IMR-90 (cell line): ENCODE data around the gene AKAP1. TPM values are rescaled to one million over a fixed set of nuclear protein-coding genes. Genes with fewer than 3 reads are reported as not detected.

Experiments used
- ATAC-seq: fragments of 200-7000 bp; cut with Tn5 transposase; 2 replicates; pipeline ENCODE4 v1.9.1; 2020; ENCODE audit warnings: low read depth, mild to moderate bottlenecking, moderate library complexity
- BruUV-seq: library from RNA; stranded (reverse); fragments of 400-500 nt; replicated peaks from 2 replicates; lab custom pipeline; 2021; lab: Mats Ljungman, UMichigan
- CTCF ChIA-PET: fragments of 300-600 bp; formaldehyde crosslinking; extraction: SDS; loops from one replicate; lab custom pipeline; 2021; ENCODE audit warnings: antibody characterized with exemption; lab: Yijun Ruan, JAX
- POLR2A ChIA-PET: fragments of 300-600 bp; sonication (Branson Sonifier 250); formaldehyde crosslinking; loops from one replicate; lab custom pipeline; 2022; ENCODE audit warnings: antibody characterized with exemption; ENCODE audit not compliant: unreplicated experiment; lab: Charles Lee
- DNase-seq: peaks from one replicate; pipeline ENCODE4 v3.0.0; 2013
- H2AFZ ChIP-seq: replicated peaks from 2 replicates; pipeline ENCODE3; 2013; ENCODE audit warnings: low read length, mild to moderate bottlenecking; ENCODE audit not compliant: poor library complexity
- H2AK5ac ChIP-seq: 2 replicates; pipeline ENCODE4 v1.6.1; 2013; ENCODE audit warnings: low read depth, low read length, inconsistent platforms
- H2AK9ac ChIP-seq: replicated peaks from 2 replicates; pipeline ENCODE3; 2013; ENCODE audit warnings: mild to moderate bottlenecking, low read depth, low read length, moderate library complexity; ENCODE audit not compliant: poor library complexity
- H2BK120ac ChIP-seq: 2 replicates; pipeline ENCODE4 v1.6.1; 2013; ENCODE audit warnings: low read depth, low read length, inconsistent platforms
- H2BK15ac ChIP-seq: 3 replicates; pipeline ENCODE4 v1.6.1; 2013; ENCODE audit warnings: low read depth, low read length, inconsistent platforms
- H2BK20ac ChIP-seq: 2 replicates; pipeline ENCODE4 v1.6.1; 2013; ENCODE audit warnings: low read depth, mild to moderate bottlenecking, inconsistent platforms, low read length, moderate library complexity
- H2BK5ac ChIP-seq: 2 replicates; pipeline ENCODE4 v1.6.1; 2013; ENCODE audit warnings: mild to moderate bottlenecking, low read depth, low read length, inconsistent platforms; ENCODE audit not compliant: poor library complexity, severe bottlenecking
- H3K14ac ChIP-seq: replicated peaks from 2 replicates; pipeline ENCODE4 v1.6.1; 2013; ENCODE audit warnings: low read depth, low read length, inconsistent platforms
- H3K18ac ChIP-seq: 2 replicates; pipeline ENCODE4 v1.6.1; 2013; ENCODE audit warnings: low read depth, low read length, control low read depth
- H3K23ac ChIP-seq: 2 replicates; pipeline ENCODE4 v1.6.1; 2013; ENCODE audit warnings: low read depth, low read length, inconsistent platforms
- H3K27ac ChIP-seq: 2 replicates; pipeline ENCODE4 v1.5.1; 2013; ENCODE audit warnings: mild to moderate bottlenecking, control low read depth, low read length; ENCODE audit not compliant: insufficient read depth
- H3K27me3 ChIP-seq: 2 replicates; pipeline ENCODE4 v1.6.1; 2013; ENCODE audit warnings: low read length; ENCODE audit not compliant: control insufficient read depth, insufficient read depth
- H3K36me3 ChIP-seq: 2 replicates; pipeline ENCODE4 v1.6.1; 2013; ENCODE audit warnings: low read length, mixed read lengths; ENCODE audit not compliant: control insufficient read depth, insufficient read depth
- H3K4ac ChIP-seq: 2 replicates; pipeline ENCODE4 v1.6.1; 2013; ENCODE audit warnings: low read depth, low read length, inconsistent platforms
- H3K4me1 ChIP-seq: 2 replicates; pipeline ENCODE4 v1.6.1; 2013; ENCODE audit warnings: low read length, mixed read lengths; ENCODE audit not compliant: control insufficient read depth, insufficient read depth
- H3K4me2 ChIP-seq: 2 replicates; pipeline ENCODE4 v1.6.1; 2013; ENCODE audit warnings: low read depth, mild to moderate bottlenecking, control low read depth, low read length, moderate library complexity
- H3K4me3 ChIP-seq: 2 replicates; pipeline ENCODE4 v1.5.1; 2013; ENCODE audit warnings: low read depth, mild to moderate bottlenecking, control low read depth, low read length, moderate library complexity; ENCODE audit not compliant: insufficient read depth
- H3K56ac ChIP-seq: 2 replicates; pipeline ENCODE4 v1.6.1; 2013; ENCODE audit warnings: low read length, inconsistent platforms; ENCODE audit not compliant: insufficient read depth; ENCODE audit errors: extremely low read depth
- H3K79me1 ChIP-seq, 2 experiments: 2 replicates each; pipeline ENCODE4 v1.6.1; 2013; ENCODE audit warnings: low read length in 2 of 2, inconsistent platforms in 1 of 2, low read depth in 1 of 2
- H3K9ac ChIP-seq: 2 replicates; pipeline ENCODE4 v1.6.1; 2013; ENCODE audit warnings: low read depth, low read length, control low read depth
- H3K9me1 ChIP-seq: 2 replicates; pipeline ENCODE4 v1.6.1; 2013; ENCODE audit warnings: low read length, inconsistent platforms; ENCODE audit not compliant: insufficient read depth
- H3K9me3 ChIP-seq: 2 replicates; pipeline ENCODE4 v1.6.1; 2013; ENCODE audit warnings: low read length; ENCODE audit not compliant: control insufficient read depth, insufficient read depth
- H4K20me1 ChIP-seq: 2 replicates; pipeline ENCODE4 v1.6.1; 2013; ENCODE audit warnings: low read length, inconsistent platforms; ENCODE audit not compliant: insufficient read depth
- H4K5ac ChIP-seq: 2 replicates; pipeline ENCODE4 v1.6.1; 2013; ENCODE audit warnings: mild to moderate bottlenecking, low read depth, low read length, control low read depth
- H4K8ac ChIP-seq, 2 experiments: 2 replicates each; pipeline ENCODE4 v1.6.1; 2013; ENCODE audit warnings: low read depth in 2 of 2, low read length in 2 of 2, control low read depth in 1 of 2, inconsistent platforms in 1 of 2
- H4K91ac ChIP-seq: 2 replicates; pipeline ENCODE4 v1.6.1; 2013; ENCODE audit warnings: low read depth, low read length, inconsistent platforms; ENCODE audit not compliant: insufficient read depth
- BHLHE40 ChIP-seq: fragments of 150-350 bp; IDR thresholded peaks from 2 replicates; pipeline ENCODE4 v1.6.1; 2016; ENCODE audit warnings: mild to moderate bottlenecking, low read depth, low read length
- CEBPB ChIP-seq: IDR thresholded peaks from 2 replicates; pipeline ENCODE4 v1.6.1; 2012; ENCODE audit warnings: low read depth, low read length, improper control_type of control experiment
- CHD1 ChIP-seq: IDR thresholded peaks from 2 replicates; pipeline ENCODE4 v1.6.1; 2012; ENCODE audit warnings: low read depth, low read length, improper control_type of control experiment
- FOS ChIP-seq: fragments of 150-350 bp; IDR thresholded peaks from 2 replicates; pipeline ENCODE4 v1.6.1; 2016; ENCODE audit warnings: low read depth, low read length
- MAFK ChIP-seq: IDR thresholded peaks from 2 replicates; pipeline ENCODE4 v1.6.1; 2012; ENCODE audit warnings: low read depth, low read length, improper control_type of control experiment
- MAZ ChIP-seq: IDR thresholded peaks from 2 replicates; pipeline ENCODE4 v1.6.1; 2012; ENCODE audit warnings: low read depth, mild to moderate bottlenecking, low read length, improper control_type of control experiment, moderate library complexity, borderline replicate concordance
- MXI1 ChIP-seq: IDR thresholded peaks from 2 replicates; pipeline ENCODE4 v1.6.1; 2012; ENCODE audit warnings: low read depth, mild to moderate bottlenecking, low read length, moderate library complexity, borderline replicate concordance
- NFE2L2 ChIP-seq: fragments of 150-350 bp; IDR thresholded peaks from 2 replicates; pipeline ENCODE4 v1.6.1; 2016; ENCODE audit warnings: low read depth, mild to moderate bottlenecking, low read length
- POLR2A ChIP-seq: IDR thresholded peaks from 2 replicates; pipeline ENCODE4 v1.6.1; 2012; ENCODE audit warnings: mild to moderate bottlenecking, low read depth, low read length
- RAD21 ChIP-seq: IDR thresholded peaks from 2 replicates; pipeline ENCODE4 v1.6.1; 2012; ENCODE audit warnings: low read length, improper control_type of control experiment
- RCOR1 ChIP-seq: IDR thresholded peaks from 2 replicates; pipeline ENCODE4 v1.6.1; 2012; ENCODE audit warnings: mild to moderate bottlenecking, low read length, improper control_type of control experiment; ENCODE audit not compliant: insufficient replicate concordance
- RFX5 ChIP-seq: IDR thresholded peaks from 2 replicates; pipeline ENCODE4 v1.8.0; 2012; ENCODE audit warnings: low read depth, mild to moderate bottlenecking, low read length, moderate library complexity
- SMC3 ChIP-seq: fragments of 150-350 bp; IDR thresholded peaks from 2 replicates; pipeline ENCODE4 v1.6.1; 2016; ENCODE audit warnings: low read depth, mild to moderate bottlenecking, antibody characterized with exemption, low read length, moderate library complexity
- WGBS, 2 experiments: methylation state at CpG; one replicate each; pipeline versions ENCODE4 v1.1.5 to v1.1.7; 2013; ENCODE audit warnings: missing lambda C conversion rate in 2 of 2; ENCODE audit not compliant: insufficient read length in 1 of 2; ENCODE audit errors: extremely low coverage in 2 of 2; 5-methylcytosine and 5-hydroxymethylcytosine counted together
- dilution Hi-C: fragments of 300-500 bp; cut with HindIII; formaldehyde crosslinking; loops from one replicate; pipeline ENCODE4 v1.14.3; 2018; ENCODE audit warnings: low sequenced_read_pairs; ENCODE audit not compliant: unreplicated experiment
- in situ Hi-C: fragments of 300-500 bp; cut with MboI; formaldehyde crosslinking; loops from 3 replicates; pipeline ENCODE4 v1.14.3; 2019; ENCODE audit warnings: low sequenced_read_pairs, inconsistent platforms, mixed read lengths
- intact Hi-C: fragments of 100-400 bp; cut with micrococcal nuclease; formaldehyde crosslinking; loops from 2 replicates; pipeline ENCODE4 v1.10.0; 2022
- polyA plus RNA-seq, 3 experiments: library from polyadenylated mRNA; depleted of rRNA; stranded (reverse); fragments of >200 nt; gene quantifications; 2 replicates each; pipeline ENCODE4 v1.2.3, GENCODE V29; 2012; ENCODE audit warnings: low replicate concordance in 1 of 3
- total RNA-seq: library from RNA; depleted of rRNA; stranded (reverse); fragments of >200 nt; gene quantifications from 2 replicates; pipeline ENCODE4 v1.2.3, GENCODE V29; 2012
- TF ChIP-seq, protein P1 (sequence below): fragments of 150-350 bp; IDR thresholded peaks from 2 replicates; pipeline ENCODE4 v1.6.1; 2016; ENCODE audit warnings: low read depth, mild to moderate bottlenecking, low read length, moderate library complexity, borderline replicate concordance
- TF ChIP-seq, protein P2 (sequence below): conservative IDR thresholded peaks from 2 replicates; pipeline ENCODE4 v1.5.1; 2012; ENCODE audit warnings: mild to moderate bottlenecking, low read depth, low read length, improper control_type of control experiment
- TF ChIP-seq, protein P3 (sequence below): fragments of 150-350 bp; IDR thresholded peaks from 2 replicates; pipeline ENCODE4 v1.6.1; 2017; ENCODE audit warnings: mild to moderate bottlenecking, antibody characterized with exemption, low read length, low read depth

AKAP1 gene
- total and polyA plus RNA-seq, 2 of the 4 experiments (the other 2 are of a cell fraction), result 10.2 to 17.4 TPM

DNA sequence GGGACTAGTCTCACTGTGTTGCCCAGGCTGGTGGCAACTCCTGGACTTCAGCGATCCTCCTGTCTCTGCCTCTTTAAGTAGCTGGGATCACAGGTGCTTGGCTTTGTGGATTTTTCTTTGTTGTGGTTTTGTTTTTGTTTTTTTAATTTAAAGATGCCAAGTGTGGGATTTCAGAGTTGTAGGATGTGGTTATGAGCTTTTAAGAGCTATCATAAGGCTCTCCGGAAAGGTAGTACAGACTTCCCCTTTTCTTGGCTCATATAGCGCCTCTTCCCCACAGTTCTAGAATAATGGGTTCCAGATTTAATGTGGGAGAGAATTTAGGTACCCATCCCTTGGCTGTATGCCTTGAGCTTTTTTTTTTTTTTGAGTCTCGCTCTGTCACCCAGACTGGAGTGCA, 17.1 kb downstream of the AKAP1 start:
- H4K20me1 ChIP-seq, result peaks cover 6% of the 10 kb centered on the region
- POLR2A ChIA-PET, result no interaction called here
- intact Hi-C loops, result no loop called here

More for the DNA sequence above, 17.1 kb downstream of the AKAP1 start:
- Histone ChIP-seq H4K8ac (no peak overlapping the region), H3K27ac (no peak overlapping the region), H3K36me3 (no peaks in the 10 kb centered on the region), H3K56ac (no peak overlapping the region), H2BK5ac (no peak overlapping the region), H3K4me1 (peaks cover 2% of the 10 kb centered on the region; the same call in 1 of the 2 replicates), H3K4me3 (no peak overlapping the region), H3K4me2 (no peak overlapping the region), H3K9me1 (no peaks in the 10 kb centered on the region), H3K79me1 (peaks cover 0 to 7% of the 10 kb centered on the region in 2 experiments; a peak in 3 of 4 replicates), H3K4ac (no peak overlapping the region), H2AK9ac (no peak overlapping the region), H3K23ac (no peak overlapping the region), H4K91ac (no peak overlapping the region), H2BK15ac (no peak overlapping the region), H3K27me3 (no peaks in the 10 kb centered on the region), H3K9ac (no peak overlapping the region), H2BK20ac (no peak overlapping the region), H3K18ac (no peak overlapping the region), H3K14ac (no peak overlapping the region), H2AFZ (no peak overlapping the region), H3K9me3 (no peaks in the 10 kb centered on the region), H4K5ac (no peak overlapping the region), H2AK5ac (no peak overlapping the region), H2BK120ac (no peak overlapping the region)
- BruUV-seq, result no TSS peak
- ATAC-seq (no peak), DNase-seq (no peak)
- CTCF ChIA-PET, result no interaction called here
- TF ChIP-seq CHD1 (no peak), FOS (no peak), SMC3 (no peak), MXI1 (no peak), RCOR1 (no peak), RAD21 (no peak), MAFK (no peak), RFX5 (no peak), BHLHE40 (no peak), POLR2A (no peak), NFE2L2 (no peak), MAZ (no peak), CEBPB (no peak)
- TF ChIP-seq, protein P1, sequence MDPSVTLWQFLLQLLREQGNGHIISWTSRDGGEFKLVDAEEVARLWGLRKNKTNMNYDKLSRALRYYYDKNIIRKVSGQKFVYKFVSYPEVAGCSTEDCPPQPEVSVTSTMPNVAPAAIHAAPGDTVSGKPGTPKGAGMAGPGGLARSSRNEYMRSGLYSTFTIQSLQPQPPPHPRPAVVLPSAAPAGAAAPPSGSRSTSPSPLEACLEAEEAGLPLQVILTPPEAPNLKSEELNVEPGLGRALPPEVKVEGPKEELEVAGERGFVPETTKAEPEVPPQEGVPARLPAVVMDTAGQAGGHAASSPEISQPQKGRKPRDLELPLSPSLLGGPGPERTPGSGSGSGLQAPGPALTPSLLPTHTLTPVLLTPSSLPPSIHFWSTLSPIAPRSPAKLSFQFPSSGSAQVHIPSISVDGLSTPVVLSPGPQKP, result no peak
- TF ChIP-seq, protein P2, sequence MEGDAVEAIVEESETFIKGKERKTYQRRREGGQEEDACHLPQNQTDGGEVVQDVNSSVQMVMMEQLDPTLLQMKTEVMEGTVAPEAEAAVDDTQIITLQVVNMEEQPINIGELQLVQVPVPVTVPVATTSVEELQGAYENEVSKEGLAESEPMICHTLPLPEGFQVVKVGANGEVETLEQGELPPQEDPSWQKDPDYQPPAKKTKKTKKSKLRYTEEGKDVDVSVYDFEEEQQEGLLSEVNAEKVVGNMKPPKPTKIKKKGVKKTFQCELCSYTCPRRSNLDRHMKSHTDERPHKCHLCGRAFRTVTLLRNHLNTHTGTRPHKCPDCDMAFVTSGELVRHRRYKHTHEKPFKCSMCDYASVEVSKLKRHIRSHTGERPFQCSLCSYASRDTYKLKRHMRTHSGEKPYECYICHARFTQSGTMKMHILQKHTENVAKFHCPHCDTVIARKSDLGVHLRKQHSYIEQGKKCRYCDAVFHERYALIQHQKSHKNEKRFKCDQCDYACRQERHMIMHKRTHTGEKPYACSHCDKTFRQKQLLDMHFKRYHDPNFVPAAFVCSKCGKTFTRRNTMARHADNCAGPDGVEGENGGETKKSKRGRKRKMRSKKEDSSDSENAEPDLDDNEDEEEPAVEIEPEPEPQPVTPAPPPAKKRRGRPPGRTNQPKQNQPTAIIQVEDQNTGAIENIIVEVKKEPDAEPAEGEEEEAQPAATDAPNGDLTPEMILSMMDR, result no peak
- TF ChIP-seq, protein P3, sequence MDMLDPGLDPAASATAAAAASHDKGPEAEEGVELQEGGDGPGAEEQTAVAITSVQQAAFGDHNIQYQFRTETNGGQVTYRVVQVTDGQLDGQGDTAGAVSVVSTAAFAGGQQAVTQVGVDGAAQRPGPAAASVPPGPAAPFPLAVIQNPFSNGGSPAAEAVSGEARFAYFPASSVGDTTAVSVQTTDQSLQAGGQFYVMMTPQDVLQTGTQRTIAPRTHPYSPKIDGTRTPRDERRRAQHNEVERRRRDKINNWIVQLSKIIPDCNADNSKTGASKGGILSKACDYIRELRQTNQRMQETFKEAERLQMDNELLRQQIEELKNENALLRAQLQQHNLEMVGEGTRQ, result no peak
- dilution Hi-C loops (no loop called here), in situ Hi-C loops (loop anchor here (25.0 kb wide), 1 partner anchor 1010 kb away; no protein-coding TSS in a partner anchor)
- WGBS, 2 experiments, result no CpG with 5 or more reads among the region's 4 CpGs
